Brain microvascular endothelial cell (primary cell): ENCODE data around the gene SQOR.
"Not testable (repeated sequence)": the region's sequence is repeated elsewhere in the genome, so short reads cannot be mapped to it uniquely, and the experiment has no call there.

Source experiments
- DNase-seq: peaks from one replicate; pipeline ENCODE4 v3.0.0-alpha.2; 2020
- H3K27ac ChIP-seq: fragments of 250-450 bp; sonication (Bioruptor Pico); 2 replicates; pipeline ENCODE4 v1.5.1; 2020; ENCODE audit warnings: mild to moderate bottlenecking, moderate library complexity
- H3K27me3 ChIP-seq: fragments of 250-450 bp; sonication (Bioruptor Pico); replicated peaks from 2 replicates; pipeline ENCODE4 v1.5.1; 2020; ENCODE audit warnings: mild to moderate bottlenecking
- H3K36me3 ChIP-seq: fragments of 250-450 bp; sonication (Bioruptor Pico); replicated peaks from 2 replicates; pipeline ENCODE4 v1.5.1; 2020; ENCODE audit warnings: mild to moderate bottlenecking
- H3K4me3 ChIP-seq: 2 replicates; pipeline ENCODE4 v1.5.1; 2011; ENCODE audit warnings: low read depth, mild to moderate bottlenecking, control low read depth, low read length, moderate library complexity
- CTCF ChIP-seq: IDR thresholded peaks from 2 replicates; pipeline ENCODE4 v1.5.1; 2011; ENCODE audit warnings: low read depth, mild to moderate bottlenecking, moderate library complexity, low read length, control low read depth, inconsistent platforms; ENCODE audit errors: missing control alignments
- in situ Hi-C: cut with HindIII; loops from 2 replicates; pipeline ENCODE4 v1.10.0; 2017; ENCODE audit warnings: low sequenced_read_pairs, low pct_ligation_motif_present

SQOR gene

DNA sequence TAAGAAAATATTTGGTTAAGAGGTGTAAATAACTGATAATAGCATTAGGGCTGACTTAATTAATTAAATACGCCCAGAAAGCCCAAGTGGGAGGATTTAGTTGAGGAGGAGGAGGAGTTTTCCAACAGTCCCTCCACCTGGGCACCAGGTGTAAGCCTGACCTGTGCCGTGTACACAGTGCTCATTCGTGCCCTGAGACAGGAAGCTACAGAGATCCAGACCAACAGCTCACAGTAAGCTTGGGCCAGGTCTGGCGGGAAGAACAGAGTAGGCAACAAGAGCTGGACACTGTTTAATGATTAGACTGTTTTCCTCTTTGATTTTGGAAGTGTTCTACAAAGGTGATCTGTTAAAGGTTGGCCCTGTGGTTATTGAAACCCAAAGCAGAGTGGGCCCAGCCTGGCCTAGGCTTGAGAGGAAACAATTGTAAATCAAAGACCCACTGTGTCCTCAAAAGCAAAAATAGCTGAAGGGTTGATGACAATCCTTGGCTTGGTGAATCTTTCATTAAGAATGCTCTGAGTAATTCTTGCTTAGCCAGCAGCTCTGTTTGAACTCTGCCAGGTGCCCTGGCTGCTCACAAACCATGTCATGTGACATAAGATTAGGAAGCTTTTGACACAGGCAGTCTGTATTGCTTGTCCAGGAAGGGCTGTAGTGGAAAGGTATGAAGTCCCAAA lies 13.8 kb downstream of the SQOR start:
- no peaks in the 10 kb centered on the region for H3K27me3 ChIP-seq
- no peak overlapping the region for H3K4me3 ChIP-seq
- peak; percentile 81 for DNase-seq
- H3K36me3 ChIP-seq, result no peaks in the 10 kb centered on the region
- no peak for TF ChIP-seq CTCF
- H3K27ac ChIP-seq, result peak overlapping the region; percentile 9
- in situ Hi-C loops, result no loop called here

- in situ Hi-C loops, H3K4me3 ChIP-seq, DNase-seq, H3K27ac ChIP-seq, H3K27me3 ChIP-seq, H3K36me3 ChIP-seq: not testable (repeated sequence)
Measured at GRCh38 chr15:45650007-45650406, 15.2 kb downstream of the SQOR start.

GRCh38 chr15:45650889-45651525 lies 16.2 kb downstream of the SQOR start:
- H3K36me3 ChIP-seq, result no peaks in the 10 kb centered on the region
- in situ Hi-C loops, result no loop called here
- H3K27me3 ChIP-seq, result no peaks in the 10 kb centered on the region
- no peak overlapping the region for H3K4me3 ChIP-seq
- DNase-seq, result no peak
- no peak overlapping the region for H3K27ac ChIP-seq
- no peak for TF ChIP-seq CTCF

DNA sequence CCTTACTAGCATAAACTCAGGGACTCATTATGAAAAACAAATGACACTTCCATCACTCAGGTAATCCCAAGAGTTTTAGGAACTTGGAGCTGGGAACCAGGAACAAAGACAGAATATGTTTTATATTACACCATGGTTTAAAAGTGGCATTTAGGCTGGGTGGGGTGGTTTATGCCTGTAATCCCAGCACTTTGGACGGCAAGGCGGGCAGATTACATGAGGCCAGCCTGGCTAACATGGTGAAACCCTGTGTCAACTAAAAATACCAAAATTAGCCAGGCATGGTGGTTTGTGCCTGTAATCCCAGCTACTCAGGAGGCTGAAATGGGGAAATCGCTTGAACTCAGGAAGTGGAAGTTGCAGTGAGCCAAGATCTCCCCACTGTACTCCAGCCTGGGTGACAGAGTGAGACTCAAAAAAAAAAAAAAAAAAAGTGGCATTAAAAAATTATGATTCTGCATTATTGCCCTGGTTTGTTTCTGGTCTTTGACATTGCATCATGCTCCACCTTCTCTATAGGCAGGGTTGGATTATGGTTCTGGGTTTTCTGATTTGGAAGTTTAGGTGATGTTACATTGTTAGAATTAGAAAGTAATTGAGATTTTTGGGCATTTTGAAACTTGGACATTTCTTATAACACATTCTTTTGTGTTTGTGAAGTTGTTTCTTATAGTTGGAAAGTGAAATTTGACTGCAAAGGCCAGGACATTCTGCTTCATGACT lies 19.0 kb downstream of the SQOR start:
- DNase-seq, result no peak
- H3K27ac ChIP-seq, result no peak overlapping the region
- in situ Hi-C loops, result no loop called here

GRCh38 chr15:45654749-45655148 lies 19.9 kb downstream of the SQOR start:
- Histone ChIP-seq H3K36me3 (no peaks in the 10 kb centered on the region), H3K27me3 (no peaks in the 10 kb centered on the region), H3K4me3 (no peak overlapping the region), H3K27ac (no peak overlapping the region)
- no peak for TF ChIP-seq CTCF
- in situ Hi-C loops, result no loop called here
- DNase-seq, result no peak

More for the DNA sequence above, 19.0 kb downstream of the SQOR start:
- H3K4me3 ChIP-seq, result no peak overlapping the region
- H3K27me3 ChIP-seq, result no peaks in the 10 kb centered on the region
- H3K36me3 ChIP-seq, result no peaks in the 10 kb centered on the region
- no peak for TF ChIP-seq CTCF

DNA sequence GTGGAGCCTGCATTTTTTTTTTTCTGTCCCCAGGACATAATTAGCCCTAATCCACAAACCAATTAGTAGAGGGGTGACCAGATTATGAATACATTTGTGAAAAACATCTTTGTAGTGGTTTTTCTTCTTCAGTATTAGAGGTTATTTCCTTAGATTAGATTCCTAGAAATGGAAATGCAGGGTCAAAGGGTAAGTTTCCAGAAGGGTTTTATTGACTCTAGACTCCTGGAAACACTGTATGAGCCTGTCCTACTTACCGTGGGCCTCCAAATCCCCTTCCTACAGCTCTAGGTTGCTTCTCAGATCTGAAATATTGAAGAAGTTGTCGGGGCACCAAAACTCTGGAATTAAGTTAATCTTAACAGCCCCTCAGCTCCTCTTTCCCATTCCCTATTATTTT lies 22.4 kb downstream of the SQOR start:
- H3K36me3 ChIP-seq, result no peaks in the 10 kb centered on the region
- no peak overlapping the region for H3K4me3 ChIP-seq
- TF ChIP-seq CTCF, result no peak
- H3K27ac ChIP-seq, result no peak overlapping the region
- H3K27me3 ChIP-seq, result no peaks in the 10 kb centered on the region
- in situ Hi-C loops, result no loop called here
- no peak for DNase-seq
